Kasumi-1 (cell line): ENCODE data around the gene ATXN7L1.
"Not testable (repeated sequence)": the region's sequence is repeated elsewhere in the genome, so short reads cannot be mapped to it uniquely, and the experiment has no call there.

Experiments used
- DNase-seq, 2 experiments: peaks; one replicate each; lab custom pipeline; 2025; lab: John Stamatoyannopoulos, UW

Gene ATXN7L1

DNA sequence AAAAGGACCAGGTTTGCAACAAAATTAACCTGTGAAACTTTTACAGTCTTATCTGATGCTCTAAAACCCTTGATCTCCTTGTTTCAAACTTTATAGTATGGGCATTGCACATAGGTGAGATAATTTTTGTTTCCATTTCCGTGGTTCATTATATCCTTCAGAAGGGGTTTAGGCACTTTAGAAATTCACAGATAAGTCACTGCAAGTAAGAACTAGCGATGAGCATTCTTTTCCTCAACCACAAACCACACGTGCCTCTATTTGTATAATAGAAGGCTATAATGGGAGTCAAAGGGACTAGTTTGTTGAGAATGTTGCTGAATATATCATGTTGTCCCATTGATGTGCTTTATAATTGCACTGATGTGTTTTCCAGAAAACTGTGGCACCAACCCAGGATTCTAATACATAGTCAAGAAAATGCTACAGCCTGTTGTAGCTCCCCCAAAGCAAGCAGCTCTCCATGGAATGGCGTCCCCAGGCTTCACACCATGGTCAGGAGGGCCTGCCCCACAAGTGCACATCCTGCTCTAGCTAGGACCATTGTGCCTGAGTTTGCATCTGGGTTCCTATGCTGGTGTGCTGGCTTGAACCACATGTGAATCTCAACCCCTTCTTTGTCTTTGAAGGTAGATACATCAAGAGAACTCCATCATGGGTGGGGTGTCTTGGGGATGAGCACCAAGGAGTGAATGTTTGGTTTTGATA is 14.0 kb upstream of the ATXN7L1 start:
- no peak for DNase-seq

- DNase-seq = no peak
These were observed 11.3 kb upstream of the ATXN7L1 start for GRCh38 chr7:105887569-105888189.

GRCh38 chr7:105886776-105887175 is 10.4 kb upstream of the ATXN7L1 start:
- no peak for DNase-seq

DNA sequence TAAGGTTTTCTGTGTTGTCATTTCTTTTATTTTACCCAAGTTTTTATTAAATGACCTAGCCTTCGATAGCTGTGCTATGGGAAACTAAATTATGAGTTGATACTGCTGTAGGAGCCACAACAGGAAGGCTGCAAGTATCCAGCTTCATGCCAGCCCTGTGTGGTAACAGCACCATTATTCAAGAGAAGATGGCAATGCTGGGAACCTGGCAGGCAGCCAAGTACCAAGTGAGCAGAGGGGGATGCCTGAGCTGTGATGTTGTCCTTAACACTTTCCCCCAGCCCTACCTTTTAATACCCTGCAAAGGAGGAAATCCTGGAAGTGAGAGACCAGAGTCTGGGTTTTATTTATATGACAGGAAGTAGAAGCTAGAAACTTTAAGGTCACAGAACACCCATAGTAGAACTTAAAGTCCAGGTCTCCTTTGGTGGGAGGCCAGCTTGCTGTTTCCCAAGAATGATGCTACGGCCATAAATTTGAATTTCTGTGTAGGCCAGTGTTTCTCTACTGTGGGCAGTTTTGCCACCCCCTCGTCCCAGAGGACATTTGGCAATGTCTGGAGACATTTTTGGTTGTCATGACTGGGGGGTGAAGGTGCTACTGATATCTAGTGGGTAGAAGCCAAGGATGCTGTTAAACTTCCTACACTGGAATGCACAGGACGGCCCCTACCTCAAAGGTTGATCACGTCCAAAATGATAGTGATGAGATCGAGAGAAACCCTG is 9.2 kb upstream of the ATXN7L1 start:
- DNase-seq = no peak

DNA sequence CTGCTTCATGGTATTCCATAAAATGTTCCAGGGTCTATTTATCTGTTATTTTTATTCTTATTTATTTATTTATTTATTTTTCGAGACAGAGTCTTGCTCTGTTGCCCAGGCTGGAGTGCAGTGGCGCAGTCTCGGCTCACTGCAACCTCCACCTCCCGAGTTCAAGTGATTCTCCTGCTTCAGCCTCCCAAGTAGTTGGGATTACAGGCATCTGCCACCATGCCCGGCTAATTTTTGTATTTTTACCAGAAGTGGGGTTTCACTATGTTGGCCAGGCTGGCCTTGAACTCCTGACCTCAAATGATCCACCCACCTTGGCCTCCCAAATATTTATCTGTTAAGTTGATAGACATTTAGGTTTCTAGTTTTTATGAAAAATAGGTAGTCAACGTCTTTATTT is 6.8 kb upstream of the ATXN7L1 start:
- not testable (repeated sequence) for DNase-seq

DNA sequence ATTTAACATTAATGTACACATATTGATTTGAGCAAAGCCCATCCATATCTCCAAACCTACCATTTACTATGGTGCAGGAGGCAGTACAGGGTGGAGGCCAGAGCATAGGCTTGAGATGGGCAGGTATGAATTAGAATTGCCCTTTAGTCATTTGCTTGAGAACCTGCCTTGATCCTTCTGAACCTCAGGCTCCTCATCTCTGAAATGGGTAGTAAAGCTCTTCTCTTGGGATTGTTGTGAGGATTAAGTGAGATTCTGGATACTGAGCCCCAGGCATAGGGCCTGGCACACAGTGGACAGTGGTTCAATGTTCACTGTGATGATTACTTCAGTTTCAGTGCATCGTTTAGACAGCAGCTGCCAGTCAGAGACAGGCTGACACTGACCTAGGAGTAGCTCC is 5.0 kb upstream of the ATXN7L1 start:
- no peak for DNase-seq

GRCh38 chr7:105880571-105881330 is 4.4 kb upstream of the ATXN7L1 start:
- DNase-seq = no peak

GRCh38 chr7:105879782-105880181 is 3.4 kb upstream of the ATXN7L1 start:
- no peak for DNase-seq

GRCh38 chr7:105878746-105879605 is 2.6 kb upstream of the ATXN7L1 start:
- no peak for DNase-seq

- DNase-seq = no peak
These were observed 1.3 kb upstream of the ATXN7L1 start for GRCh38 chr7:105877736-105878135.

DNA sequence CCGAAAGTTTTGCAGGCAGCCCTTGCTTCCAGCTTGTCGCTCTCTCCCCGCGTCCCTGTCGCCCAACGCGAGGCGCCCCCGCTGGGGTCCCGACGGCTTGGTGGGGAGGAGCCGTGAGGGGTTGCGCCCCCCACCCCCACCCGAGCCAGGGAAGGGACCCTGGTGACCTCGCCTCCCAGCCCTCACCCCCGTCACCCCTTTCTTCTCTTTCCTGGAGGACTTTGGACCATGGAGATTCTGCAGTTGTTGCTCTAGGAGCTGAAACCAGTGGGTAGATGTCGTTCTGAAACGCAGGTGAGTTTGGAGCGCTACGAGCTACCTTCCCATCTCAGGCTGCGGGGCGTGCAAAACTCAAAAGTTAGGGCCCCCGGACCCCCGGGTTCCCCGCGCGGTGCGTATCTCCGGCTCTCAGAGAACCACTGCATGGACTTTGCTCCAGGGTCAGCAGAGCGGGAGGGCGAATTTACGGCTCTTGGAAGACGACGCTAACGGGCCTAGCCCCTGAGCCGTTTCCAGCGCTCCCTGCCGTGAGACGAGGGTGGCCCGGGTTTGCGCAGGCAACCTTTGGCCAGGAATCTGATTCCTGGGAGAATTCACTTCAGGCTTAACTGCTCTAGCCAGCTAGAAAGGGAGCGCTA is 684 bp upstream of the ATXN7L1 start:
- peak in 1 of 2 experiments; percentile 19 for DNase-seq

GRCh38 chr7:105875505-105875904 is 894 bp downstream of the ATXN7L1 start:
- DNase-seq = no peak

- DNase-seq = no peak
These were observed 2.3 kb downstream of the ATXN7L1 start for GRCh38 chr7:105874055-105874454.

DNA sequence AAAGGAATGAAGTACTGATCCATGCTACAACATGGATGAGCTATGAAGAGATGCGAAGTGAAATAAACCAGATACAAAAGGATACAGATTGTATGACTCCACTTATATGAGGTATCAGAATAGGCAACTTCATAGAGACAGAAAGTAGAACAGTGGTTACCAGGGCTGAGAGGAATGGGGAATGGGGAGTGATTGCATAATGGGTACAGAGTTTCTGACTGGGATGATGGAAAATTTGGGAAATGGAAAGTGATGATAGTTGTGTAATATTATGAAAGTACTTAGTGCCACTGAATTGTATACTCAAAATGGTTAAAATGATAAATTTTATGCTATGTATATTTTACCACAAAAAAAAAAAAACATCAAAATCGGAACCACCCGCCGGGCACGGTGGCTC is 3.9 kb downstream of the ATXN7L1 start:
- no peak for DNase-seq

DNA sequence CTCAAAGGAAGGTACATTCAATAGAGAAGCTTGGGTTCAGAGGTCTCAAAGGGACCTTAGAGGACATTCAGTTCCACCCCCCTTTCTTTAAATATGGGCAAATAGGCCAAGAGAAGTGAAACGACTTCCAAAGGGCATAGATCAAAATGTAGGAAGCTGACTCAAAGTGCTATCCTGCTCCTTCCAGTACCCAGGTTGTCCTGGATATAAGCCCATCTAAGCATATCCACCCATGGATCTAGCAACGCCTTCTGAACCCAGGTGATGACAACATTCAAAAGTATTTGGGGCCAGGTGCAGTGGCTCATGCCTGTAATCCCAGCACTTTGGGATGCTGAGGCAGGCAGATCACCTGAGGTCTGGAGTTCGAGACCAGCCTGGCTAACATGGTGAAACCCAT is 5.3 kb downstream of the ATXN7L1 start:
- no peak for DNase-seq

GRCh38 chr7:105866102-105866801 is 10.1 kb downstream of the ATXN7L1 start:
- DNase-seq = no peak

DNA sequence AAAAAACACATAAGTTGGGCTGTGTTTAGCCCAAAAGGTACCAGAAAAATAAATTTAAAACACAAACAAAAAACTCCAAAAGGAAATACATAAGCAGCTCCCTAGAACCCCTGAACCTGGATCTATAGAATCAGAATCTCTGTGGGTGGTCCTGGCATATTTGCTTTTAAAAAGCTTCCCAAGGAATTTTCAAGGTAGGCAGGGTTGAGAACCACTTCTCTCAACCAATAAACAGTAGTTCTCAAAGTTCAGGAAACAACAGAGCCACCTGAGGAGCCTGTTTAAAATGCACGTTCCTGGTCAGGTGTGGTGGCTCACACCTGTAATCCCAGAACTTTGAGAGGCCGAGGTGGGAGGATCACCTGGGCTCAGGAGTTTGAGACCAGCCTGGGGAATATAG is 12.5 kb downstream of the ATXN7L1 start:
- DNase-seq = no peak

- DNase-seq = no peak
These were observed 13.6 kb downstream of the ATXN7L1 start for GRCh38 chr7:105862770-105863169.

GRCh38 chr7:105862276-105862675 is 14.1 kb downstream of the ATXN7L1 start:
- no peak for DNase-seq

DNA sequence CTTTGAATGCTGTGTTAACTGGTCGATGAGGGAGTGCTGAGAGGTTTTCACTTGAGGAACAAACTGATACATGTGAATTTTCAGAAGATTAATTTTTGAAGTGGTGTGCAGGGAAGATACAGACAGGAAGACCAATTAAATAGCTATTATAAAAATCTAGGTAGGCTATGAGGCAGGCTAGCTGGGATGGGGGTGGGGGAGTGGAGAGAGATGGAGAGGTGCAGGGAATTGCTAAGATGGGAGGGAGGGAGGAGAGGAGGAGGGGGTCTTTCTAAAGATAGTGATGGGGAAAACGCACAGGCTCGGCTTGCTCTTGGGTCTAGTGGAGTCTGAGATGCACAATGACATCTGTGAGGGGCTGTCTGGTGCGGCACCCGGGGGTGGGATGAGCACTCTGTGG is 15.2 kb downstream of the ATXN7L1 start:
- DNase-seq = no peak
